ENCODE measurements around the gene TPSG1. TPM values are rescaled to one million over a fixed set of nuclear protein-coding genes. Genes with fewer than 3 reads are reported as not detected.

TPSG1 gene
- total and polyA plus RNA-seq, 12 donors = 0.06 to 0.37 TPM; not detected in 10

GRCh38 chr16:1209081-1209480 is 16.0 kb downstream of the TPSG1 start:
- Histone ChIP-seq H3K27ac (no peak overlapping the region), H3K4me1 (no peaks in the 10 kb centered on the region), H3K36me3 (no peaks in the 10 kb centered on the region), H3K4me3 (no peak overlapping the region), H3K27me3 (peaks cover 0 to 6% (median 0%) of the 10 kb centered on the region in 7 donors), H3K9me3 (no peaks in the 10 kb centered on the region)
- DNase-seq = no peak
- no peak for ATAC-seq
- intact Hi-C loops (cut with DNase I) = loop anchor here in 1 of 10 donors (10.0 kb wide), 1 partner anchor 404 kb away; the partner anchor contains the start of gene GNG13
- WGBS, 2 donors = 93% methylated on average over 30 to 43 of the region's 43 CpGs
- no peak for TF ChIP-seq CTCF (IDR thresholded peaks at IDR 0.05)

GRCh38 chr16:1208239-1208830 is 16.7 kb downstream of the TPSG1 start:
- WGBS, 2 donors = 79 to 84% methylated on average over 22 of the region's 22 CpGs
- H3K27ac ChIP-seq = no peak overlapping the region
- ATAC-seq (no peak), DNase-seq (no peak)
- H3K36me3 ChIP-seq = no peaks in the 10 kb centered on the region
- peaks cover 0 to 6% (median 0%) of the 10 kb centered on the region in 7 donors for H3K27me3 ChIP-seq
- no peaks in the 10 kb centered on the region for H3K4me1 ChIP-seq
- H3K9me3 ChIP-seq = no peaks in the 10 kb centered on the region
- H3K4me3 ChIP-seq = no peak overlapping the region
- TF ChIP-seq CTCF (IDR thresholded peaks at IDR 0.05) = no peak
- intact Hi-C loops (cut with DNase I) = loop anchor here in 1 of 10 donors (10.0 kb wide), 1 partner anchor 404 kb away; the partner anchor contains the start of gene GNG13

- Histone ChIP-seq H3K27me3 (peaks cover 0 to 6% (median 0%) of the 10 kb centered on the region in 7 donors), H3K27ac (no peak overlapping the region), H3K9me3 (no peaks in the 10 kb centered on the region), H3K4me1 (no peaks in the 10 kb centered on the region), H3K4me3 (no peak overlapping the region), H3K36me3 (no peaks in the 10 kb centered on the region)
- intact Hi-C loops (cut with DNase I) = loop anchor here in 1 of 10 donors (10.0 kb wide), 1 partner anchor 402 kb away; the partner anchor contains the start of gene GNG13
- TF ChIP-seq CTCF (IDR thresholded peaks at IDR 0.05) = no peak
- ATAC-seq = no peak
- WGBS, 2 donors = 74 to 87% methylated on average over 15 to 16 of the region's 16 CpGs
- DNase-seq = no peak
Observed at GRCh38 chr16:1206786-1207185, 18.3 kb downstream of the TPSG1 start.

GRCh38 chr16:1206326-1206725 is 18.7 kb downstream of the TPSG1 start:
- DNase-seq (no peak), ATAC-seq (no peak)
- Histone ChIP-seq H3K27ac (no peak overlapping the region), H3K9me3 (no peaks in the 10 kb centered on the region), H3K36me3 (no peaks in the 10 kb centered on the region), H3K27me3 (peaks cover 0 to 6% (median 0%) of the 10 kb centered on the region in 7 donors), H3K4me1 (no peaks in the 10 kb centered on the region), H3K4me3 (no peak overlapping the region)
- 67 to 75% methylated on average over 9 of the region's 9 CpGs for WGBS, 2 donors
- TF ChIP-seq CTCF (IDR thresholded peaks at IDR 0.05) = no peak
- intact Hi-C loops (cut with DNase I) = loop anchor here in 1 of 10 donors (10.0 kb wide), 1 partner anchor 402 kb away; the partner anchor contains the start of gene GNG13
